Upper lobe of left lung (tissue), 6 donors: ENCODE data around the gene SGMS1. TPM values are rescaled to one million over a fixed set of nuclear protein-coding genes. Genes with fewer than 3 reads are reported as not detected.

Experiments
- ATAC-seq, 2 donors: fragments of 200-7000 bp; cut with Tn5 transposase; one replicate each; pipeline ENCODE4 v1.9.1; 2022; ENCODE audit warnings: mild to moderate bottlenecking in 2 of 2, moderate library complexity in 2 of 2; ENCODE audit not compliant: low FRiP score in 2 of 2
- DNase-seq, 2 donors: peaks; one replicate each; pipeline ENCODE4 v3.0.0-alpha.2; 2019 to 2020
- H3K27ac ChIP-seq, 4 donors: fragments of 200-600 bp; sonication (generic); one replicate each; pipeline ENCODE4 v1.5.1; 2016 to 2019
- H3K27me3 ChIP-seq, 4 donors: fragments of 200-600 bp; sonication (generic); one replicate each; pipeline ENCODE4 v1.5.1; 2017 to 2019
- H3K36me3 ChIP-seq, 4 donors: fragments of 200-600 bp; sonication (generic); one replicate each; pipeline ENCODE4 v1.5.1; 2016 to 2019
- H3K4me1 ChIP-seq, 4 donors: fragments of 200-600 bp; sonication (generic); one replicate each; pipeline ENCODE4 v1.5.1; 2018 to 2019
- H3K4me3 ChIP-seq, 4 donors: fragments of 200-600 bp; sonication (generic); one replicate each; pipeline ENCODE4 v1.5.1; 2017 to 2019; ENCODE audit warnings: mild to moderate bottlenecking in 2 of 4, moderate library complexity in 1 of 4
- H3K9me3 ChIP-seq, 4 donors: fragments of 200-600 bp; sonication (generic); one replicate each; pipeline ENCODE4 v1.5.1; 2018 to 2019
- EP300 ChIP-seq, 4 donors: sonication (generic); formaldehyde crosslinking; IDR thresholded peaks; one replicate each; pipeline ENCODE4 v1.5.1; 2017; ENCODE audit warnings: antibody characterized with exemption in 4 of 4, control low read depth in 2 of 4
- POLR2A ChIP-seq, 4 donors: fragments of 450-650 bp; IDR thresholded peaks; one replicate each; pipeline ENCODE4 v1.5.1; 2016 to 2017; ENCODE audit warnings: antibody characterized with exemption in 4 of 4, mild to moderate bottlenecking in 2 of 4
- POLR2AphosphoS5 ChIP-seq, 2 donors: sonication (generic); formaldehyde crosslinking; IDR thresholded peaks; one replicate each; pipeline ENCODE4 v1.5.1; 2017; ENCODE audit warnings: antibody characterized with exemption in 2 of 2
- WGBS, 2 donors: methylation state at CpG; one replicate each; pipeline ENCODE4 v1.1.5; 2017 to 2018; 5-methylcytosine and 5-hydroxymethylcytosine counted together
- total RNA-seq, 6 donors: library from RNA; depleted of rRNA in 4 of 6; stranded (reverse); fragments of >200 nt in 4 of 6; gene quantifications; one replicate each; pipeline versions ENCODE4 v1.1.0 to v1.2.1, GENCODE V29; 2016 to 2021
- TF ChIP-seq, protein P1 (sequence below), 6 experiments: fragments of 450-650 bp in 4 of 6; fragments of 200-600 bp in 2 of 6; sonication (generic) in 2 of 6; IDR thresholded peaks; one replicate each; pipeline ENCODE4 v1.5.1; 2016 to 2019; ENCODE audit warnings: antibody characterized with exemption in 6 of 6
- donor health status: DM: no; HTN: no; CAD: no; lungs with moderate emphysema.
- donor health status: DM: no; HTN: yes; CAD: no; lungs with severe emphysema.

SGMS1 gene
- total RNA-seq, 6 donors from 2014 or later = 66.7 to 230 (median 173) TPM

DNA sequence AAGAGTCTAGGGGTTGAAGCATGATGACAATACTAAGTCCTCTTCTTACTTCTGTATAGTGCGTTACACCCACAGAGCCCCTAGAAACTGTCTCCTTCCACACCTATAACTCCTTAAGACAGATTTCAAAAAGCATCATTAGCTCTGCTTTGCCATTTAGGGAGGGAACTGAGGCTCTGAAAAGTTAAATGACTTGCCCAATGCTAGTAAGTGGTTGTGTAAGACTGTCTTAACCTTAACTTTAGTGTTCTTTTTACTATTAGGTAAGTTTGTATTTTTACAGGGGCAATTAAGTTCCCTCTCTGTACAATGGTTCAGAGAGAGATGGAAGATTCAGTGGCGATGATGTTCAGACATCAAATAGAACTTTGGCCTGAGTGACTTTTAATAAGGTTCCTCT, 299.7 kb downstream of the SGMS1 start:
- no peak overlapping the region for H3K27ac ChIP-seq

DNA sequence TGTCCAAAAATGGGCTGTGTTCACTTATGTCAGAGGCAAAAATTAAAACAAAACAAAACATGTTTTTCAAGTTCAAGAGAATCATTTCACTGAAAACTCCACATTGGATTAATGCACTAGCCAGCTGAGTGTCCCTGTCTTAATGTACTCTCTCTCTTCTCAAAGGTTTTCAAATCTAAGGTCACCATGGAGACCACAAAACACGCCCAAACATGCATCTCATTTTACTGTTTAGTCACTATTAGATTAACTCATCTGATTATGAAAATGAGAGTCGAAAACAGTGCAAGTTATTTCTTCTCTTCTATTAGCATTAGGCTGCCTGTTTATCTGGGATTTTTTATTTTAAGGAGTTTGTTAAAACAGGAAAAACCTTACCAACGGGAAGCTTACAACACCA, 301.7 kb downstream of the SGMS1 start:
- Histone ChIP-seq H3K27ac (no peak overlapping the region), H3K4me3 (no peak overlapping the region), H3K36me3 (no peaks in the 10 kb centered on the region), H3K27me3 (no peaks in the 10 kb centered on the region), H3K9me3 (no peaks in the 10 kb centered on the region), H3K4me1 (peaks cover 35 to 36% (median 35%) of the 10 kb centered on the region in 4 donors)
- TF ChIP-seq POLR2A (IDR thresholded peaks at IDR 0.05) = no peak
- TF ChIP-seq, protein P1, sequence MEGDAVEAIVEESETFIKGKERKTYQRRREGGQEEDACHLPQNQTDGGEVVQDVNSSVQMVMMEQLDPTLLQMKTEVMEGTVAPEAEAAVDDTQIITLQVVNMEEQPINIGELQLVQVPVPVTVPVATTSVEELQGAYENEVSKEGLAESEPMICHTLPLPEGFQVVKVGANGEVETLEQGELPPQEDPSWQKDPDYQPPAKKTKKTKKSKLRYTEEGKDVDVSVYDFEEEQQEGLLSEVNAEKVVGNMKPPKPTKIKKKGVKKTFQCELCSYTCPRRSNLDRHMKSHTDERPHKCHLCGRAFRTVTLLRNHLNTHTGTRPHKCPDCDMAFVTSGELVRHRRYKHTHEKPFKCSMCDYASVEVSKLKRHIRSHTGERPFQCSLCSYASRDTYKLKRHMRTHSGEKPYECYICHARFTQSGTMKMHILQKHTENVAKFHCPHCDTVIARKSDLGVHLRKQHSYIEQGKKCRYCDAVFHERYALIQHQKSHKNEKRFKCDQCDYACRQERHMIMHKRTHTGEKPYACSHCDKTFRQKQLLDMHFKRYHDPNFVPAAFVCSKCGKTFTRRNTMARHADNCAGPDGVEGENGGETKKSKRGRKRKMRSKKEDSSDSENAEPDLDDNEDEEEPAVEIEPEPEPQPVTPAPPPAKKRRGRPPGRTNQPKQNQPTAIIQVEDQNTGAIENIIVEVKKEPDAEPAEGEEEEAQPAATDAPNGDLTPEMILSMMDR (IDR thresholded peaks at IDR 0.05) = no peak
- TF ChIP-seq POLR2AphosphoS5 (IDR thresholded peaks at IDR 0.05) = no peak
- TF ChIP-seq EP300 (IDR thresholded peaks at IDR 0.05) = no peak
- WGBS, 2 donors = 74 to 85% methylated on average over 3 of the region's 3 CpGs
- peak in 1 of 2 donors; percentile 63 for ATAC-seq
- DNase-seq = no peak

More for the DNA sequence above, 299.7 kb downstream of the SGMS1 start:
- DNase-seq = no peak
- no peak overlapping the region for H3K4me3 ChIP-seq
- TF ChIP-seq POLR2AphosphoS5 (IDR thresholded peaks at IDR 0.05) = no peak
- TF ChIP-seq EP300 (IDR thresholded peaks at IDR 0.05) = no peak
- TF ChIP-seq POLR2A (IDR thresholded peaks at IDR 0.05) = no peak
- TF ChIP-seq, protein P1 (IDR thresholded peaks at IDR 0.05) = no peak
- H3K4me1 ChIP-seq = peaks cover 39 to 42% (median 40%) of the 10 kb centered on the region in 4 donors
- no peaks in the 10 kb centered on the region for H3K36me3 ChIP-seq
- WGBS, 2 donors = 91 to 94% methylated on average over 2 of the region's 2 CpGs
- no peak for ATAC-seq
- no peaks in the 10 kb centered on the region for H3K27me3 ChIP-seq
- H3K9me3 ChIP-seq = no peaks in the 10 kb centered on the region

DNA sequence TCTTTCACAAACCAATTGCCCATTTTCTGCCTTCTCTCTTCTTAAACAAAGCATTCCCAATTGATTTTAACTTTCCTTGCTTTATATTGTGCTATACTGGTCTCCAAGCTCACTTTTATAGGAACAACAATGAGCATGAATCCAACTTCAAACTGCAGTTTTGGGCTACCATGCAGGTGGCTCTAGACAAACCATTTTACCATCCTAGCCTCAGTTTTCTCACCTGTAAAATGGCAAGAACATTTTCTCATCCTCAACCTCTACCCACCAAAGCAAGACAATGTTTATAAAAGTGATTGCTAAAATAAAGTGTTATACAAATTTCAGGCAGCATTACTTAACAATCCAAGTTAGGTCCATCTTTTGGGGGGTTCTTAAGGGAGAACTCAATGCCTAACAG, 305.6 kb downstream of the SGMS1 start:
- Histone ChIP-seq H3K36me3 (no peaks in the 10 kb centered on the region), H3K27me3 (no peaks in the 10 kb centered on the region), H3K27ac (no peak overlapping the region), H3K4me1 (peaks cover 8 to 16% (median 9%) of the 10 kb centered on the region in 4 donors), H3K4me3 (no peak overlapping the region), H3K9me3 (no peaks in the 10 kb centered on the region)
- TF ChIP-seq POLR2AphosphoS5 (IDR thresholded peaks at IDR 0.05) (no peak), EP300 (IDR thresholded peaks at IDR 0.05) (no peak), POLR2A (IDR thresholded peaks at IDR 0.05) (no peak)
- TF ChIP-seq, protein P1 (IDR thresholded peaks at IDR 0.05) = no peak
- no peak for DNase-seq
- no peak for ATAC-seq

DNA sequence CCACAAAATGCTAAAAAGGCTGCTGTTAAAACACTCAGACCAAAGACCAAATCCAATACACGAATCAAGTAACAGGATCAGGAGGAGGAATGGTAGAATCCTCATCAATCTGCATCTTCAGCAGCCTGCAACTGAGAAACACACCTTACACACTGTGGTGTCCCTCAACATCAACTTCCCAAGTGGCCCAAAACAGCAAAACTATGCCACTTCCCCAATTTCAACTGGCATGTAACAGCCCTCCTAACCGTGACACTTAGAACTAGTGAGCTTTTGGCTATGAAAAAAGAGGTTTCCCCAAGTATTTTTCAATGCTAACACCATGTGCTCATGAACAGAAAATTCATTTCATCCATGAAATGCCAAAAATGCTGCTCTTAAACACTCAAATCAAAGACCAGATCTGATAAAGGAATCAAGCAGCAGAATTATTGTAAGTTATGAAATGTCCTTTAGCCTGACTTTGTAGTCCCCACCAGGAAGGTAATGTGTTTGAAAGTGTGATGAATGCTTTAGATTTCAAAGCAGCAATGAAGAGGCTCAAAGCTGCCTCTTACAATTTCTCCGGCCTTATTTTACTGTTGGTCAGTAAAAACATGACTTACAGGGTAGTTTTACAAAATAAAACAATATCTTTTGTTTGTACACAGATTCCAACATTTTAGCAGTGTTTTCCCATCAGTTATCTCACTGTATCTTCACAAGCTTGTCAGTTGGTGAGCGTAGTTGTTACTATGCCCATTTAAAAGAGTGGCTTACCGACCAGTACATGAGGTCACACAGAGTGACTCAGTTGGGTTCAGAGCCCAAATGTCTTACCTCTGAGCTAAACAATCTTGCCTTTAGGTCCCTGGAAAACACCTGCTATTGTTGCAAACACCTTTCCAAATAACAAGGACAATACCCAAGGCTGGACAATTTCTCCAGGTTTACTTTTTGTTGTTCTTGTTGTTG, 306.8 kb downstream of the SGMS1 start:
- WGBS, 2 donors = 84 to 89% methylated on average over 5 of the region's 5 CpGs
- H3K9me3 ChIP-seq = no peaks in the 10 kb centered on the region
- TF ChIP-seq, protein P1 (IDR thresholded peaks at IDR 0.05) = no peak
- ATAC-seq (no peak), DNase-seq (no peak)
- no peak overlapping the region for H3K27ac ChIP-seq
- H3K36me3 ChIP-seq = peaks cover 0 to 4% (median 0%) of the 10 kb centered on the region in 4 donors
- peaks cover 5 to 12% (median 9%) of the 10 kb centered on the region in 4 donors for H3K4me1 ChIP-seq
- H3K4me3 ChIP-seq = no peak overlapping the region
- no peaks in the 10 kb centered on the region for H3K27me3 ChIP-seq
